Neural cell (in vitro differentiated cells): Measurements from ENCODE around the gene YDJC.

Source experiments
- EP300 ChIP-seq: fragments of 450-650 bp; conservative IDR thresholded peaks from 2 replicates; pipeline ENCODE4 v1.6.1; 2014; ENCODE audit warnings: antibody characterized with exemption, mild to moderate bottlenecking, moderate library complexity; ENCODE audit not compliant: poor library complexity, severe bottlenecking
- EZH2 ChIP-seq: fragments of 200-600, 300-800 bp; shearing (Covaris generic), sonication (generic); IDR thresholded peaks from 2 replicates; pipeline ENCODE4 v1.6.1; 2014; ENCODE audit warnings: antibody characterized with exemption, low read length, borderline replicate concordance, mild to moderate bottlenecking; ENCODE audit not compliant: insufficient read depth, poor library complexity, severe bottlenecking
- POLR2AphosphoS5 ChIP-seq: IDR thresholded peaks from 2 replicates; pipeline ENCODE4 v1.6.1; 2012
- RAD21 ChIP-seq: fragments of 450-650 bp; conservative IDR thresholded peaks from 2 replicates; pipeline ENCODE4 v1.6.1; 2014; ENCODE audit warnings: antibody characterized with exemption, mild to moderate bottlenecking, moderate library complexity
- SMC3 ChIP-seq: fragments of 450-650 bp; conservative IDR thresholded peaks from 2 replicates; pipeline ENCODE4 v1.6.1; 2014; ENCODE audit warnings: antibody characterized with exemption, mild to moderate bottlenecking, moderate library complexity; ENCODE audit not compliant: poor library complexity
- TAF1 ChIP-seq: IDR thresholded peaks from 2 replicates; pipeline ENCODE4 v1.6.1; 2012; ENCODE audit warnings: low read depth
- TF ChIP-seq, protein P1 (sequence below): fragments of 450-650 bp; IDR thresholded peaks from 2 replicates; pipeline ENCODE4 v1.5.1; 2014; ENCODE audit warnings: antibody characterized with exemption, mild to moderate bottlenecking, moderate library complexity; ENCODE audit not compliant: poor library complexity, severe bottlenecking
- TF ChIP-seq, protein P2 (sequence below): IDR thresholded peaks from 2 replicates; pipeline ENCODE4 v1.6.1; 2012; ENCODE audit warnings: borderline replicate concordance

DNA sequence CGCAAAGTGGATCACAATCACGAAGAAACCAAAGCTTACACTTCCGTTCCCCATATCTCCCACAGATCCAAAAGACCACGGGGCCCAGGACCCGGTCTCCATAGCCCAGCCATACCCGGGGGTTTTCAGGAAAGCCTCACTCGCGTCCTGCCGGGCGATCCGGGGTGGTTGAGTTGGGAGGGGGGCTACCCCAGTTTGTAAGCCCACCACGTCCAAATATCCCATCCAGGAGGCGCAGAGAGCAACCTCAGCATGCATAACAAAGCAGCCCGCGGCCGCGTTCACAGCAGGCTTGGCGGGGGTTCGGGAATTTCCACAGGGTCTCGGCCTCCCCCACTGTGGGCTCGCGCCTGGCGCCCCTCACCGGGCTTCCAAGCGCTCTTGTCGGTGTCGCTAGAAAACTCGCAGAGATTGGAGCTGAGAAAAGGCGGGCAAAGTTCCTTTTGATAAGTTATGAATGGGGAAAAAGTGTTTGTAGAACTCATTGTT, 21.7 kb upstream of the YDJC start:
- TF ChIP-seq, protein P1, sequence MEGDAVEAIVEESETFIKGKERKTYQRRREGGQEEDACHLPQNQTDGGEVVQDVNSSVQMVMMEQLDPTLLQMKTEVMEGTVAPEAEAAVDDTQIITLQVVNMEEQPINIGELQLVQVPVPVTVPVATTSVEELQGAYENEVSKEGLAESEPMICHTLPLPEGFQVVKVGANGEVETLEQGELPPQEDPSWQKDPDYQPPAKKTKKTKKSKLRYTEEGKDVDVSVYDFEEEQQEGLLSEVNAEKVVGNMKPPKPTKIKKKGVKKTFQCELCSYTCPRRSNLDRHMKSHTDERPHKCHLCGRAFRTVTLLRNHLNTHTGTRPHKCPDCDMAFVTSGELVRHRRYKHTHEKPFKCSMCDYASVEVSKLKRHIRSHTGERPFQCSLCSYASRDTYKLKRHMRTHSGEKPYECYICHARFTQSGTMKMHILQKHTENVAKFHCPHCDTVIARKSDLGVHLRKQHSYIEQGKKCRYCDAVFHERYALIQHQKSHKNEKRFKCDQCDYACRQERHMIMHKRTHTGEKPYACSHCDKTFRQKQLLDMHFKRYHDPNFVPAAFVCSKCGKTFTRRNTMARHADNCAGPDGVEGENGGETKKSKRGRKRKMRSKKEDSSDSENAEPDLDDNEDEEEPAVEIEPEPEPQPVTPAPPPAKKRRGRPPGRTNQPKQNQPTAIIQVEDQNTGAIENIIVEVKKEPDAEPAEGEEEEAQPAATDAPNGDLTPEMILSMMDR: no peak
- no peak for TF ChIP-seq EP300
- no peak for TF ChIP-seq SMC3
- TF ChIP-seq TAF1: no peak
- no peak for TF ChIP-seq EZH2
- TF ChIP-seq RAD21: no peak
- no peak for TF ChIP-seq POLR2AphosphoS5
- TF ChIP-seq, protein P2, sequence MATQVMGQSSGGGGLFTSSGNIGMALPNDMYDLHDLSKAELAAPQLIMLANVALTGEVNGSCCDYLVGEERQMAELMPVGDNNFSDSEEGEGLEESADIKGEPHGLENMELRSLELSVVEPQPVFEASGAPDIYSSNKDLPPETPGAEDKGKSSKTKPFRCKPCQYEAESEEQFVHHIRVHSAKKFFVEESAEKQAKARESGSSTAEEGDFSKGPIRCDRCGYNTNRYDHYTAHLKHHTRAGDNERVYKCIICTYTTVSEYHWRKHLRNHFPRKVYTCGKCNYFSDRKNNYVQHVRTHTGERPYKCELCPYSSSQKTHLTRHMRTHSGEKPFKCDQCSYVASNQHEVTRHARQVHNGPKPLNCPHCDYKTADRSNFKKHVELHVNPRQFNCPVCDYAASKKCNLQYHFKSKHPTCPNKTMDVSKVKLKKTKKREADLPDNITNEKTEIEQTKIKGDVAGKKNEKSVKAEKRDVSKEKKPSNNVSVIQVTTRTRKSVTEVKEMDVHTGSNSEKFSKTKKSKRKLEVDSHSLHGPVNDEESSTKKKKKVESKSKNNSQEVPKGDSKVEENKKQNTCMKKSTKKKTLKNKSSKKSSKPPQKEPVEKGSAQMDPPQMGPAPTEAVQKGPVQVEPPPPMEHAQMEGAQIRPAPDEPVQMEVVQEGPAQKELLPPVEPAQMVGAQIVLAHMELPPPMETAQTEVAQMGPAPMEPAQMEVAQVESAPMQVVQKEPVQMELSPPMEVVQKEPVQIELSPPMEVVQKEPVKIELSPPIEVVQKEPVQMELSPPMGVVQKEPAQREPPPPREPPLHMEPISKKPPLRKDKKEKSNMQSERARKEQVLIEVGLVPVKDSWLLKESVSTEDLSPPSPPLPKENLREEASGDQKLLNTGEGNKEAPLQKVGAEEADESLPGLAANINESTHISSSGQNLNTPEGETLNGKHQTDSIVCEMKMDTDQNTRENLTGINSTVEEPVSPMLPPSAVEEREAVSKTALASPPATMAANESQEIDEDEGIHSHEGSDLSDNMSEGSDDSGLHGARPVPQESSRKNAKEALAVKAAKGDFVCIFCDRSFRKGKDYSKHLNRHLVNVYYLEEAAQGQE: no peak
